Prostate gland (tissue), 2 donors: ENCODE results near the gene CSNK1D. TPM values are rescaled to one million over a fixed set of nuclear protein-coding genes. Genes with fewer than 3 reads are reported as not detected.
A peak's percentile ranks its signal among the peaks of the same experiment; 100 is the strongest.

Experiments used
- DNase-seq: peaks from one replicate; pipeline ENCODE4 v3.0.0-alpha.2; 2019; ENCODE audit warnings: low spot score
- H3K27ac ChIP-seq, 2 donors: fragments of 200-600 bp; sonication (generic); 2 replicates each; pipeline ENCODE4 v1.5.1; 2017 to 2019
- H3K27me3 ChIP-seq: fragments of 200-600 bp; sonication (generic); replicated peaks from 2 replicates; pipeline ENCODE4 v1.5.1; 2019; ENCODE audit not compliant: insufficient read depth
- H3K36me3 ChIP-seq, 2 donors: fragments of 200-600 bp; sonication (generic); 1 replicate in 1 of 2; 2 replicates in 1 of 2; pipeline versions ENCODE4 v1.5.1 to v1.8.1; 2017 to 2019
- H3K4me1 ChIP-seq: fragments of 200-600 bp; sonication (generic); replicated peaks from 2 replicates; pipeline ENCODE4 v1.5.1; 2019
- H3K4me3 ChIP-seq, 2 donors: fragments of 200-600 bp; sonication (generic); 2 replicates each; pipeline ENCODE4 v1.5.1; 2017 to 2019
- H3K9me3 ChIP-seq: fragments of 200-600 bp; sonication (generic); 2 replicates; pipeline ENCODE4 v1.5.1; 2017
- POLR2A ChIP-seq: fragments of 450-650 bp; IDR thresholded peaks from one replicate; pipeline ENCODE4 v1.6.1; 2016; ENCODE audit warnings: antibody characterized with exemption, mild to moderate bottlenecking
- POLR2AphosphoS5 ChIP-seq: sonication (generic); formaldehyde crosslinking; IDR thresholded peaks from one replicate; pipeline ENCODE4 v1.6.1; 2017; ENCODE audit warnings: antibody characterized with exemption
- WGBS: methylation state at CpG from one replicate; pipeline ENCODE4 v1.1.5; 2018; 5-methylcytosine and 5-hydroxymethylcytosine counted together
- intact Hi-C: fragments of 100-400 bp; cut with DNase I; formaldehyde crosslinking; loops from one replicate; pipeline ENCODE4 v1.14.2; 2022
- total RNA-seq, 2 donors: library from RNA; depleted of rRNA; stranded (reverse); fragments of >200 nt; gene quantifications; one replicate each; pipeline ENCODE4 v1.1.0, GENCODE V29; 2016
- TF ChIP-seq, protein P1 (sequence below), 4 experiments: fragments of 200-600 bp in 2 of 4; fragments of 450-650 bp in 2 of 4; sonication (generic) in 2 of 4; IDR thresholded peaks; 1 replicate in 3 of 4; 2 replicates in 1 of 4; pipeline ENCODE4 v1.5.1; 2016 to 2019; ENCODE audit warnings: antibody characterized with exemption in 4 of 4, mild to moderate bottlenecking in 2 of 4, moderate library complexity in 2 of 4

Gene CSNK1D
- total RNA-seq, 2 donors from 2014 or later, result 80.3 to 155 TPM

DNA sequence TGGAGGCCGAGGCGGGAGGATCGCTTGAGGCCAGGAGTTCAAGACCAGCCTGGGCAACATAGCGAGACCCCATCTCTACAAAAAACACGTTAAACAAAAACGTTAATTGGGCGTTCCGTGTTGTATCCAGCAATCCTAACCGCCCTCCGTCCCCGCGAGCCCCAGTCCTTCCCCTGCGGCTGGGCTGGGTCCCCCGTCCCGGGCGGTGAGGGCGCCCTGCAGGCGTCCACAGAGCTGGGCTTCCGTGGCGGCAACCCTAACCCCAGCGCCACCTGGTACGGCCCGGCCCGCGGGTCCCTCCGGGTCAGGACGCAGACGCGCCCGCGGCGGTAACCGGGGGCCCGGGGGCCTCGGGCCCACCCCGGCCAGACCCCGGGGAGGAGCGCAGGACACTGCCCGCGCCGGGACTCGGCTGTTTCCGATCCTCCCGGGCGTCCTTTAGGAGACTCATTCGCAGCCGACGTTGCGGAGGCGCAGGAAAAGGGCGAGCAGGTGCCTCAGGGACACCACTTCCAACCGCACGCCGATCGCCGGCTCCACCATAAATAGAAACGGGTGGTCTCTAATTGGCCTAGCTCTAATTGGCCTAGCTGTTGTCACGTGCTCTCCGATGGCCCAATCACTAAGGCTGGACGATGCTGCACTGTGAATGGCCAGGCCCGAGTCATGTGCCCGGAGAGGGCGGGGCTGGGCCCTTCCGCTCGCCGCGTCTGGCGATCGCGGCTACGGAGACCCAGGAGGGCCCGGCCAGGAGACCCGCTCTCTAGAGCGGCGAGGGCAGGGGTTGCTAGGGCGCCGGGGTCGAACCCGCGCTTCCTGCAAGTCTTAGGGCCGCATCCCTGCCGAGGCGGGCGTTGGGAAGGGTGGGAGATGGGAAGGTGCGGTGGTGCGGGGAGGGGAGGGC is 19.0 kb upstream of the CSNK1D start:
- TF ChIP-seq POLR2A (peak; percentile 99), POLR2AphosphoS5 (peak; percentile 100)
- TF ChIP-seq, protein P1, sequence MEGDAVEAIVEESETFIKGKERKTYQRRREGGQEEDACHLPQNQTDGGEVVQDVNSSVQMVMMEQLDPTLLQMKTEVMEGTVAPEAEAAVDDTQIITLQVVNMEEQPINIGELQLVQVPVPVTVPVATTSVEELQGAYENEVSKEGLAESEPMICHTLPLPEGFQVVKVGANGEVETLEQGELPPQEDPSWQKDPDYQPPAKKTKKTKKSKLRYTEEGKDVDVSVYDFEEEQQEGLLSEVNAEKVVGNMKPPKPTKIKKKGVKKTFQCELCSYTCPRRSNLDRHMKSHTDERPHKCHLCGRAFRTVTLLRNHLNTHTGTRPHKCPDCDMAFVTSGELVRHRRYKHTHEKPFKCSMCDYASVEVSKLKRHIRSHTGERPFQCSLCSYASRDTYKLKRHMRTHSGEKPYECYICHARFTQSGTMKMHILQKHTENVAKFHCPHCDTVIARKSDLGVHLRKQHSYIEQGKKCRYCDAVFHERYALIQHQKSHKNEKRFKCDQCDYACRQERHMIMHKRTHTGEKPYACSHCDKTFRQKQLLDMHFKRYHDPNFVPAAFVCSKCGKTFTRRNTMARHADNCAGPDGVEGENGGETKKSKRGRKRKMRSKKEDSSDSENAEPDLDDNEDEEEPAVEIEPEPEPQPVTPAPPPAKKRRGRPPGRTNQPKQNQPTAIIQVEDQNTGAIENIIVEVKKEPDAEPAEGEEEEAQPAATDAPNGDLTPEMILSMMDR (IDR thresholded peaks at IDR 0.05), result no peak

DNA sequence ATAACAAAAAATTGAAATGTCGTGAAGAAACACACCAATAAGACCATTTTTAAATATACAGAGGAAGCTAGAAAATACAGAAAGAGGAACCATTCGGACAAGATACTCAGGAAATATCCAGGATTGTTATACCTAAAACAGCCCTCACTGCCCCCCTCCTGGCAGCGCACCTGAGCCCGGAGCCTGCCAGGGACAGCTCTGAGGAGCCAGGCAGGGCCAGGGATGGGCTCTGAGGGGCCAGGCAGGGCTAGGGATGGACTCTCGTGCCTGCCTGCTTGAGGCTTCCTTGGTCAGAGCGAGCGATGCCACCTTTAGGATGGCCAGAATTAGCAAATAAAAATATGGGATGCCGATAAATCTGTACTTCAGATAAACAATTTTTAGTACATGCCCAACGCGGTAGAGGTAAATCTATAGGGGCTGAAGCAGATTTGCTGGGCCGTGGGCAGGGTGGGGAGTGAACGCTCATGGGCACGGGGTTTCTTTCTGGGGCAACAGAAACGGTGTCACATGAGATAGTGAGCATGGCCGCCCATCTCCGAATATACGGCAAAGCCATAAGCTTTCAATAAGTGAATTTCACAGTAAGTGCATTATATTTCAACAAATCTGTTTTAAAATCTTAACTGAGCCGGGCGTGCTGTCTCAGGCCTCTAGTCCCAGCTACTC is 18.2 kb upstream of the CSNK1D start:
- WGBS, result 87% methylated on average over 19 of the region's 19 CpGs
- no peak for DNase-seq
- TF ChIP-seq POLR2AphosphoS5 (no peak), POLR2A (no peak)
- TF ChIP-seq, protein P1 (IDR thresholded peaks at IDR 0.05), result no peak
- no peaks in the 10 kb centered on the region for H3K27me3 ChIP-seq
- H3K9me3 ChIP-seq, result no peaks in the 10 kb centered on the region
- intact Hi-C loops, result loop anchor here (10.0 kb wide), 1 partner anchor 57 kb away; no protein-coding TSS in a partner anchor
- H3K4me1 ChIP-seq, result peaks cover 13% of the 10 kb centered on the region
- H3K4me3 ChIP-seq, result peak overlapping the region; percentile 81 to 82
- H3K36me3 ChIP-seq, result no peaks in the 10 kb centered on the region
- peak overlapping the region; percentile 99 for H3K27ac ChIP-seq

More for the DNA sequence above, 19.0 kb upstream of the CSNK1D start:
- H3K4me1 ChIP-seq, result peaks cover 18% of the 10 kb centered on the region
- DNase-seq, result peak; percentile 96
- peak overlapping the region; percentile 99 for H3K27ac ChIP-seq
- peak overlapping the region; percentile 81 to 82 for H3K4me3 ChIP-seq
- no peaks in the 10 kb centered on the region for H3K36me3 ChIP-seq
- WGBS, result 6% methylated on average over 53 of the region's 86 CpGs
- H3K27me3 ChIP-seq, result no peaks in the 10 kb centered on the region
- H3K9me3 ChIP-seq, result no peaks in the 10 kb centered on the region
- intact Hi-C loops, result loop anchor here (10.0 kb wide), 1 partner anchor 58 kb away; no protein-coding TSS in a partner anchor

DNA sequence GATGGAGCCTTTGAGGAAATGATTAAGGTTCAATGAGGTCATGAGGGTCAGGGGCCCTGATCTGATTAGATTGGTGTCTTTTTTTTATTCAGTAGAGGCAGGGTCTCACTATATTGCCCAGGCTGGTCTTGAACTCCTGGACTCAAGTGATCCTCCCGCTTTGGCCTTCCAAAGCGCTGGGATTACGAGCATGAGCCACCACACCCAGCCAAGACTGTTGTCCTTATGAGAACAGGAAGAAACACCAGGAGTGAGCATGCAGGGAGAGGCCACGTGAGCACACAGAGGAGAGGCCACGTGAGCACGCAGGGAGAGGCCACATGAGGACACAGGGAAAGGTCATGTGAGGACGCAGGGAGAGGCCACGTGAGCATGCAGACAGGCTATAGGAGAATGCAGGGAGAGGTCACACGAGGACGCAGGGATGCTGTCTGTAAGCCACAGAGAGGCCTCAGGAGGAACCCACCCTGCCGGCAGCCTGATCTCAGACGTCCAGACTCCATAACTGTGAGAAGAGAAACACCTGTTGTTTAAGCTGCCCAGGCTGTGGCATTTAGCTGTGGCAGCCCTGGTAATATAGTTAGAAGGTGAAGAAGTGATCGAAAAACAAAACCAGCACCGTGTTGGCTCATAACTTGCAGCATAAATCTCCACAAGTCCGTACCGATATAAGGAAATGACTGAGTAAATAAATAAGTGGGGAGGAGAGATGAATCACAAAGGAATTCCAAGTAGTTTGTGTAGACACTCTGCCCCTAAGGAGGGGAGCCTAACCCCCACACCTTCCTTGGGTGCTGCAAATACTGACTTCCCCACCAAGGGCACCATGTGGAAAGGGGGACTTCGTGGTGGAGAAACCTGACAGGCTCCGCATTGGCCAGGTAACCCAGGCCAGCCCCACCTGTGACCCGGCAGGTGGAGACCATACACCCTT is 14.6 kb upstream of the CSNK1D start:
- Histone ChIP-seq H3K36me3 (no peaks in the 10 kb centered on the region), H3K27ac (peak overlapping the region; percentile 65 to 88), H3K4me1 (peaks cover 4% of the 10 kb centered on the region), H3K9me3 (no peaks in the 10 kb centered on the region), H3K27me3 (no peaks in the 10 kb centered on the region), H3K4me3 (no peak overlapping the region)
- intact Hi-C loops, result no loop called here
- TF ChIP-seq, protein P1 (IDR thresholded peaks at IDR 0.05), result peak in 1 of 4 experiments; percentile 5
- peak; percentile 97 for TF ChIP-seq POLR2AphosphoS5
- peak; percentile 31 for TF ChIP-seq POLR2A
- DNase-seq, result peak; percentile 88
- 19% methylated on average over 19 of the region's 19 CpGs for WGBS

DNA sequence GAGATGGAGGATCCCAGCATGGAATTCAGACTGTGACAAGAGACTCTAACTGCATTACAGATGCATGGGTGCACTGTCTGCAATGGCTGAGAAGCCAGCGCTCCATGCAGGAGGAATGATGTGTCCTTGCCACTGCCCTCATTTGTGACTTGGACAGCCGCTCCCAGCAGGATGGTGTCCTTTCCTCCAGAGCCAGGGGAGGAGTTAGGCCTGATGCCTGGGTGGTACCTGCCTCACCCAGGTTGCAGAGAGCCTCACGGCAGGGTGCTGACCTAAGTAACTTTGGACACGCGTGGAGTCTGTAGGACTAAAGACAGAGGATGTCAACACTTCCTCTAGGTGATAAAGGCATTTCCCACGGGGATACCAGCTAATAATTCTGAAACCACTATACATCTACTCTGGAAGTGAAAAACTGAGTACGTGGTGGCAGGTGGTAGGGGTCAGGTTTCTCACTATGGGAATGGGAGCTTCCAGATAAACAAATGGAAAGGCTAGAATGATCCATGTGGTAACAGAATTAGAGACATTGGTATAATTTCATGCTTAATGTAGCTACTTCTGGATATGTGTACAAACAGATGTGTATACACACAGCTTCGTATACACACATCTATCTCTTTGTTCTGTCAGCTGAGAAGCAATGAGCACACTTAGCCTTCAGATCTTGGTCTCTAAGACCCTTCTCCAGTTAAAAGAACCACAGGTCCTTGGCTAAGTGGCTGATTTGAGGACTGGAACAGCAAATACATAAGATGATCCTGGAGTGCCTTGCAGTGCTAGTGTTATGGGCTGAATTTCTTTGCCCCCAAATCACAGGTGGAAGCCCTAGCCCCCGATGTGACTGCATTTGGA is 13.7 kb upstream of the CSNK1D start:
- Histone ChIP-seq H3K4me1 (peaks cover 6% of the 10 kb centered on the region), H3K27me3 (no peaks in the 10 kb centered on the region), H3K4me3 (no peak overlapping the region), H3K9me3 (no peaks in the 10 kb centered on the region), H3K27ac (peak overlapping the region; percentile 65 to 88), H3K36me3 (no peaks in the 10 kb centered on the region)
- WGBS, result 94% methylated on average over 9 of the region's 9 CpGs
- TF ChIP-seq POLR2AphosphoS5 (no peak), POLR2A (no peak)
- TF ChIP-seq, protein P1 (IDR thresholded peaks at IDR 0.05), result no peak
- intact Hi-C loops, result no loop called here
- no peak for DNase-seq
